ENCODE data around the gene NRK.

GRCh38 chrX:105822138-105823091, at the start of gene NRK:
- TF ChIP-seq POLR2A (IDR thresholded peaks at IDR 0.05): no peak
- no peak for TF ChIP-seq CTCF (IDR thresholded peaks at IDR 0.05)

Measured in vagina (tissue), 2 donors.